ENCODE measurements around the gene EYA2.

DNA sequence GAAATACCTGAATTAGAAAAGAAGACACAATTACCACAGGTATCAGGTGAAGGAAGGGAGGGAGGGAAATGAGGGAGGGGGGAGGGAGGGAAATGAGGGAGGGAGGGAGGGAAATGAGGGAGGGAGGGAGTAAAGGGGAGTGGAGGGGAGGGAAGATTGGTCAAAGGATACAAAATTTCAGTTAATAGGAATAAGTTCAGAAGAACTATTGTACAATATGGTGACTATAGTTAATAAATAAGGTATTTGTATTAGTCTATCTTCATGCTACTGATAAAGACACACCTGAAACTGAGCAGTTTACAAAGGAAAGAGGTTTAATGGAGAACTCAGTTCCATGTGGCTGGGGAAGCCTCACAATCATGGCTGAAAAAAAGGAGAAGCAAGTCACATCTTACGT lies 185.7 kb downstream of the EYA2 start:
- TF ChIP-seq, protein P1, sequence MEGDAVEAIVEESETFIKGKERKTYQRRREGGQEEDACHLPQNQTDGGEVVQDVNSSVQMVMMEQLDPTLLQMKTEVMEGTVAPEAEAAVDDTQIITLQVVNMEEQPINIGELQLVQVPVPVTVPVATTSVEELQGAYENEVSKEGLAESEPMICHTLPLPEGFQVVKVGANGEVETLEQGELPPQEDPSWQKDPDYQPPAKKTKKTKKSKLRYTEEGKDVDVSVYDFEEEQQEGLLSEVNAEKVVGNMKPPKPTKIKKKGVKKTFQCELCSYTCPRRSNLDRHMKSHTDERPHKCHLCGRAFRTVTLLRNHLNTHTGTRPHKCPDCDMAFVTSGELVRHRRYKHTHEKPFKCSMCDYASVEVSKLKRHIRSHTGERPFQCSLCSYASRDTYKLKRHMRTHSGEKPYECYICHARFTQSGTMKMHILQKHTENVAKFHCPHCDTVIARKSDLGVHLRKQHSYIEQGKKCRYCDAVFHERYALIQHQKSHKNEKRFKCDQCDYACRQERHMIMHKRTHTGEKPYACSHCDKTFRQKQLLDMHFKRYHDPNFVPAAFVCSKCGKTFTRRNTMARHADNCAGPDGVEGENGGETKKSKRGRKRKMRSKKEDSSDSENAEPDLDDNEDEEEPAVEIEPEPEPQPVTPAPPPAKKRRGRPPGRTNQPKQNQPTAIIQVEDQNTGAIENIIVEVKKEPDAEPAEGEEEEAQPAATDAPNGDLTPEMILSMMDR (IDR thresholded peaks at IDR 0.05), result no peak
- no peak for TF ChIP-seq POLR2A (IDR thresholded peaks at IDR 0.05)
